ENCODE measurements around the gene TMEM204. TPM values are rescaled to one million over a fixed set of nuclear protein-coding genes. Genes with fewer than 3 reads are reported as not detected.
A peak's percentile ranks its signal among the peaks of the same experiment; 100 is the strongest.

The TMEM204 gene
- total RNA-seq, 4 donors from 2014 or later, result 9.4 to 22.5 (median 13.3) TPM

GRCh38 chr16:1548727-1549126 is 15.3 kb downstream of the TMEM204 start:
- intact Hi-C loops (cut with DNase I; ENCODE audit: low total_unique reads), result no loop called here
- in situ Hi-C loops (cut with MboI; ENCODE audit: low pct_ligation_motif_present in 1 of 4, low pct_unique_long_range_greater_than_20kb in 1 of 4, low sequenced_read_pairs in 3 of 4), result no loop called here
- Histone ChIP-seq H3K27me3 (no peaks in the 10 kb centered on the region), H3K9me3 (no peaks in the 10 kb centered on the region), H3K27ac (peak overlapping the region; percentile 10 to 41 (median 26)), H3K4me3 (no peak overlapping the region), H3K36me3 (no peaks in the 10 kb centered on the region), H3K4me1 (peaks cover 14 to 40% (median 26%) of the 10 kb centered on the region in 4 donors)
- 87% methylated on average over 23 of the region's 23 CpGs; no CpG with 5 or more reads in 1 of the 2 donors for WGBS, 2 donors (ENCODE audit: low coverage in 1 of 2)
- no peak for DNase-seq
- TF ChIP-seq POLR2A (IDR thresholded peaks at IDR 0.05), result no peak
- TF ChIP-seq, protein P1, sequence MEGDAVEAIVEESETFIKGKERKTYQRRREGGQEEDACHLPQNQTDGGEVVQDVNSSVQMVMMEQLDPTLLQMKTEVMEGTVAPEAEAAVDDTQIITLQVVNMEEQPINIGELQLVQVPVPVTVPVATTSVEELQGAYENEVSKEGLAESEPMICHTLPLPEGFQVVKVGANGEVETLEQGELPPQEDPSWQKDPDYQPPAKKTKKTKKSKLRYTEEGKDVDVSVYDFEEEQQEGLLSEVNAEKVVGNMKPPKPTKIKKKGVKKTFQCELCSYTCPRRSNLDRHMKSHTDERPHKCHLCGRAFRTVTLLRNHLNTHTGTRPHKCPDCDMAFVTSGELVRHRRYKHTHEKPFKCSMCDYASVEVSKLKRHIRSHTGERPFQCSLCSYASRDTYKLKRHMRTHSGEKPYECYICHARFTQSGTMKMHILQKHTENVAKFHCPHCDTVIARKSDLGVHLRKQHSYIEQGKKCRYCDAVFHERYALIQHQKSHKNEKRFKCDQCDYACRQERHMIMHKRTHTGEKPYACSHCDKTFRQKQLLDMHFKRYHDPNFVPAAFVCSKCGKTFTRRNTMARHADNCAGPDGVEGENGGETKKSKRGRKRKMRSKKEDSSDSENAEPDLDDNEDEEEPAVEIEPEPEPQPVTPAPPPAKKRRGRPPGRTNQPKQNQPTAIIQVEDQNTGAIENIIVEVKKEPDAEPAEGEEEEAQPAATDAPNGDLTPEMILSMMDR (IDR thresholded peaks at IDR 0.05), result no peak
- no peak for TF ChIP-seq EP300 (IDR thresholded peaks at IDR 0.05; ENCODE audit: low read depth)
- no peak for TF ChIP-seq POLR2AphosphoS5 (IDR thresholded peaks at IDR 0.05)

GRCh38 chr16:1550069-1550468 is 16.6 kb downstream of the TMEM204 start:
- no peaks in the 10 kb centered on the region for H3K9me3 ChIP-seq
- no peak for DNase-seq
- no peak overlapping the region for H3K4me3 ChIP-seq
- no peaks in the 10 kb centered on the region for H3K27me3 ChIP-seq
- intact Hi-C loops (cut with DNase I; ENCODE audit: low total_unique reads), result no loop called here
- in situ Hi-C loops (cut with MboI; ENCODE audit: low pct_ligation_motif_present in 1 of 4, low pct_unique_long_range_greater_than_20kb in 1 of 4, low sequenced_read_pairs in 3 of 4), result no loop called here
- no peak overlapping the region for H3K27ac ChIP-seq
- WGBS, 2 donors (ENCODE audit: low coverage in 1 of 2), result 45 to 73% methylated on average over 4 to 8 of the region's 8 CpGs
- H3K36me3 ChIP-seq, result peaks cover 0 to 1% (median 0%) of the 10 kb centered on the region in 4 donors
- no peak for TF ChIP-seq EP300 (IDR thresholded peaks at IDR 0.05; ENCODE audit: low read depth)
- TF ChIP-seq POLR2A (IDR thresholded peaks at IDR 0.05), result no peak
- H3K4me1 ChIP-seq, result peaks cover 12 to 32% (median 20%) of the 10 kb centered on the region in 4 donors

DNA sequence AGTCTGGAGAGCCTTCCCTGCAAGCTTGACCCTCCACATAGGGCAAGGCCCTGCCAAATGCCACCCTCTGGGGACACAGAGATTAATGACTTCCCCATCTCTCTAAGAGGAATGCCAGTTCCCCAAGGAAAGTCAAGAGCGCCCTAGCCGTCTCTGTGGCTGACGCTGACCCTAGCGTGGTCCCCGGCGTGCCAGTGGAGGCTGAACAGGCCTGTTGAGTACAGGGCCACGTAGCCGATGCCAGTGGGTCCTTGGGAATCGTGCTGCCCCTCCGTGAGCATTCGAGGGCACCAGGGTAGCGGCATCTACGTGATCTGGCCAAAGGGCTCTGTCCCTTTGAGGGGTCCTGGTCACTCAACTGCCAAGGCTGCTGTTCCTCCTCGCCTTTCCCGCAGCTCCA is 17.2 kb downstream of the TMEM204 start:
- H3K36me3 ChIP-seq, result peaks cover 0 to 8% (median 0%) of the 10 kb centered on the region in 4 donors
- H3K4me1 ChIP-seq, result peaks cover 6 to 25% (median 14%) of the 10 kb centered on the region in 4 donors
- no peak overlapping the region for H3K27ac ChIP-seq
- H3K4me3 ChIP-seq, result no peak overlapping the region
- TF ChIP-seq POLR2AphosphoS5 (IDR thresholded peaks at IDR 0.05) (no peak), EP300 (IDR thresholded peaks at IDR 0.05; ENCODE audit: low read depth) (no peak), POLR2A (IDR thresholded peaks at IDR 0.05) (no peak)
- TF ChIP-seq, protein P1 (IDR thresholded peaks at IDR 0.05), result no peak
- no peaks in the 10 kb centered on the region for H3K27me3 ChIP-seq
- DNase-seq, result no peak
- H3K9me3 ChIP-seq, result no peaks in the 10 kb centered on the region
- in situ Hi-C loops (cut with MboI; ENCODE audit: low pct_ligation_motif_present in 1 of 4, low pct_unique_long_range_greater_than_20kb in 1 of 4, low sequenced_read_pairs in 3 of 4) (no loop called here), intact Hi-C loops (cut with DNase I; ENCODE audit: low total_unique reads) (no loop called here)
- 96% methylated on average over 15 of the region's 15 CpGs; no CpG with 5 or more reads in 1 of the 2 donors for WGBS, 2 donors (ENCODE audit: low coverage in 1 of 2)

GRCh38 chr16:1551166-1551565 is 17.7 kb downstream of the TMEM204 start:
- no peak for DNase-seq
- in situ Hi-C loops (cut with MboI; ENCODE audit: low pct_ligation_motif_present in 1 of 4, low pct_unique_long_range_greater_than_20kb in 1 of 4, low sequenced_read_pairs in 3 of 4) (no loop called here), intact Hi-C loops (cut with DNase I; ENCODE audit: low total_unique reads) (no loop called here)
- TF ChIP-seq POLR2AphosphoS5 (IDR thresholded peaks at IDR 0.05), result no peak
- no peak for TF ChIP-seq EP300 (IDR thresholded peaks at IDR 0.05; ENCODE audit: low read depth)
- TF ChIP-seq, protein P1 (IDR thresholded peaks at IDR 0.05), result no peak
- TF ChIP-seq POLR2A (IDR thresholded peaks at IDR 0.05), result no peak
- 89 to 100% methylated on average over 3 to 12 of the region's 12 CpGs for WGBS, 2 donors (ENCODE audit: low coverage in 1 of 2)
- no peaks in the 10 kb centered on the region for H3K27me3 ChIP-seq
- peaks cover 0 to 10% (median 0%) of the 10 kb centered on the region in 4 donors for H3K36me3 ChIP-seq
- no peak overlapping the region for H3K4me3 ChIP-seq
- no peak overlapping the region for H3K27ac ChIP-seq
- H3K4me1 ChIP-seq, result peaks cover 1 to 21% (median 10%) of the 10 kb centered on the region in 4 donors
- H3K9me3 ChIP-seq, result no peaks in the 10 kb centered on the region

GRCh38 chr16:1552129-1552528 is 18.7 kb downstream of the TMEM204 start:
- Histone ChIP-seq H3K4me3 (no peak overlapping the region), H3K36me3 (peaks cover 0 to 10% (median 0%) of the 10 kb centered on the region in 4 donors), H3K9me3 (no peaks in the 10 kb centered on the region), H3K4me1 (peaks cover 0 to 17% (median 5%) of the 10 kb centered on the region in 4 donors), H3K27ac (no peak overlapping the region), H3K27me3 (no peaks in the 10 kb centered on the region)
- TF ChIP-seq EP300 (IDR thresholded peaks at IDR 0.05; ENCODE audit: low read depth) (no peak), POLR2A (IDR thresholded peaks at IDR 0.05) (no peak), POLR2AphosphoS5 (IDR thresholded peaks at IDR 0.05) (no peak)
- TF ChIP-seq, protein P1 (IDR thresholded peaks at IDR 0.05), result no peak
- no peak for DNase-seq
- intact Hi-C loops (cut with DNase I; ENCODE audit: low total_unique reads), result no loop called here
- WGBS, 2 donors (ENCODE audit: low coverage in 1 of 2), result 80 to 92% methylated on average over 2 to 15 of the region's 15 CpGs
- in situ Hi-C loops (cut with MboI; ENCODE audit: low pct_ligation_motif_present in 1 of 4, low pct_unique_long_range_greater_than_20kb in 1 of 4, low sequenced_read_pairs in 3 of 4), result no loop called here

Data from transverse colon (tissue), 4 donors.